IMR-90 (cell line): ENCODE data around the gene MAEA.

Experiments
- BHLHE40 ChIP-seq: fragments of 150-350 bp; IDR thresholded peaks from 2 replicates; pipeline ENCODE4 v1.6.1; 2016; ENCODE audit warnings: mild to moderate bottlenecking, low read depth, low read length
- CEBPB ChIP-seq: IDR thresholded peaks from 2 replicates; pipeline ENCODE4 v1.6.1; 2012; ENCODE audit warnings: low read depth, low read length, improper control_type of control experiment
- MAFK ChIP-seq: IDR thresholded peaks from 2 replicates; pipeline ENCODE4 v1.6.1; 2012; ENCODE audit warnings: low read depth, low read length, improper control_type of control experiment
- POLR2A ChIP-seq: IDR thresholded peaks from 2 replicates; pipeline ENCODE4 v1.6.1; 2012; ENCODE audit warnings: mild to moderate bottlenecking, low read depth, low read length
- RCOR1 ChIP-seq: IDR thresholded peaks from 2 replicates; pipeline ENCODE4 v1.6.1; 2012; ENCODE audit warnings: mild to moderate bottlenecking, low read length, improper control_type of control experiment; ENCODE audit not compliant: insufficient replicate concordance
- USF2 ChIP-seq: fragments of 150-350 bp; IDR thresholded peaks from 2 replicates; pipeline ENCODE4 v1.6.1; 2017; ENCODE audit warnings: mild to moderate bottlenecking, antibody characterized with exemption, low read length, low read depth
- TF ChIP-seq, protein P1 (sequence below): conservative IDR thresholded peaks from 2 replicates; pipeline ENCODE4 v1.5.1; 2012; ENCODE audit warnings: mild to moderate bottlenecking, low read depth, low read length, improper control_type of control experiment

GRCh38 chr4:1379351-1379781 lies 89.7 kb downstream of the MAEA start:
- TF ChIP-seq, protein P1, sequence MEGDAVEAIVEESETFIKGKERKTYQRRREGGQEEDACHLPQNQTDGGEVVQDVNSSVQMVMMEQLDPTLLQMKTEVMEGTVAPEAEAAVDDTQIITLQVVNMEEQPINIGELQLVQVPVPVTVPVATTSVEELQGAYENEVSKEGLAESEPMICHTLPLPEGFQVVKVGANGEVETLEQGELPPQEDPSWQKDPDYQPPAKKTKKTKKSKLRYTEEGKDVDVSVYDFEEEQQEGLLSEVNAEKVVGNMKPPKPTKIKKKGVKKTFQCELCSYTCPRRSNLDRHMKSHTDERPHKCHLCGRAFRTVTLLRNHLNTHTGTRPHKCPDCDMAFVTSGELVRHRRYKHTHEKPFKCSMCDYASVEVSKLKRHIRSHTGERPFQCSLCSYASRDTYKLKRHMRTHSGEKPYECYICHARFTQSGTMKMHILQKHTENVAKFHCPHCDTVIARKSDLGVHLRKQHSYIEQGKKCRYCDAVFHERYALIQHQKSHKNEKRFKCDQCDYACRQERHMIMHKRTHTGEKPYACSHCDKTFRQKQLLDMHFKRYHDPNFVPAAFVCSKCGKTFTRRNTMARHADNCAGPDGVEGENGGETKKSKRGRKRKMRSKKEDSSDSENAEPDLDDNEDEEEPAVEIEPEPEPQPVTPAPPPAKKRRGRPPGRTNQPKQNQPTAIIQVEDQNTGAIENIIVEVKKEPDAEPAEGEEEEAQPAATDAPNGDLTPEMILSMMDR = no peak
- TF ChIP-seq MAFK (no peak), POLR2A (no peak), CEBPB (no peak), RCOR1 (no peak), BHLHE40 (no peak), USF2 (no peak)
